ENCODE measurements around the gene ADGRF3.
A peak's percentile ranks its signal among the peaks of the same experiment; 100 is the strongest.

- no peak for TF ChIP-seq EP300 (IDR thresholded peaks at IDR 0.05; ENCODE audit: borderline replicate concordance in 1 of 2, control insufficient read depth in 1 of 2, low read depth in 2 of 2, low read length in 2 of 2)
- TF ChIP-seq TARDBP (IDR thresholded peaks at IDR 0.05; ENCODE audit: borderline replicate concordance): no peak
- no peak for TF ChIP-seq CTCF (IDR thresholded peaks at IDR 0.05 in 2 of 3, conservative IDR thresholded peaks at IDR 0.05 in 1 of 3; ENCODE audit: control insufficient read depth in 2 of 3, extremely low read depth in 1 of 3, insufficient read depth in 1 of 3, low read depth in 3 of 3, low read length in 3 of 3)
- peak; percentile 23; the same call in 1 of the 2 replicates for TF ChIP-seq RAD21 (IDR thresholded peaks at IDR 0.05; ENCODE audit: insufficient read depth, low read depth, low read length)
- no peak for TF ChIP-seq ASH2L (IDR thresholded peaks at IDR 0.05; ENCODE audit: borderline replicate concordance, low read depth)
- TF ChIP-seq, protein P1, sequence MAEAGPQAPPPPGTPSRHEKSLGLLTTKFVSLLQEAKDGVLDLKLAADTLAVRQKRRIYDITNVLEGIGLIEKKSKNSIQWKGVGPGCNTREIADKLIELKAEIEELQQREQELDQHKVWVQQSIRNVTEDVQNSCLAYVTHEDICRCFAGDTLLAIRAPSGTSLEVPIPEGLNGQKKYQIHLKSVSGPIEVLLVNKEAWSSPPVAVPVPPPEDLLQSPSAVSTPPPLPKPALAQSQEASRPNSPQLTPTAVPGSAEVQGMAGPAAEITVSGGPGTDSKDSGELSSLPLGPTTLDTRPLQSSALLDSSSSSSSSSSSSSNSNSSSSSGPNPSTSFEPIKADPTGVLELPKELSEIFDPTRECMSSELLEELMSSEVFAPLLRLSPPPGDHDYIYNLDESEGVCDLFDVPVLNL (IDR thresholded peaks at IDR 0.05; ENCODE audit: low read depth, low read length): no peak
- no peak for TF ChIP-seq SPI1 (IDR thresholded peaks at IDR 0.05; ENCODE audit: borderline replicate concordance, insufficient read depth, low read depth, low read length)
- TF ChIP-seq, protein P2, sequence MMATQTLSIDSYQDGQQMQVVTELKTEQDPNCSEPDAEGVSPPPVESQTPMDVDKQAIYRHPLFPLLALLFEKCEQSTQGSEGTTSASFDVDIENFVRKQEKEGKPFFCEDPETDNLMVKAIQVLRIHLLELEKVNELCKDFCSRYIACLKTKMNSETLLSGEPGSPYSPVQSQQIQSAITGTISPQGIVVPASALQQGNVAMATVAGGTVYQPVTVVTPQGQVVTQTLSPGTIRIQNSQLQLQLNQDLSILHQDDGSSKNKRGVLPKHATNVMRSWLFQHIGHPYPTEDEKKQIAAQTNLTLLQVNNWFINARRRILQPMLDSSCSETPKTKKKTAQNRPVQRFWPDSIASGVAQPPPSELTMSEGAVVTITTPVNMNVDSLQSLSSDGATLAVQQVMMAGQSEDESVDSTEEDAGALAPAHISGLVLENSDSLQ (IDR thresholded peaks at IDR 0.05): no peak
- no peak for TF ChIP-seq TBL1XR1 (IDR thresholded peaks at IDR 0.05; ENCODE audit: low read depth, low read length)
- TF ChIP-seq KAT2A (conservative IDR thresholded peaks at IDR 0.05; ENCODE audit: control insufficient read depth, low read depth, low read length): no peak
Observed at GRCh38 chr2:26314243-26314642, 32.3 kb downstream of the ADGRF3 start.

All from GM12878 (cell line).